GM21529 (cell line): ENCODE data around the gene KCNJ13.

Experiments used
- ATAC-seq: cut with Tn5 transposase; IDR thresholded peaks from one replicate; pipeline ENCODE4 v1.9.1; 2021; ENCODE audit not compliant: unreplicated experiment

The KCNJ13 gene

DNA sequence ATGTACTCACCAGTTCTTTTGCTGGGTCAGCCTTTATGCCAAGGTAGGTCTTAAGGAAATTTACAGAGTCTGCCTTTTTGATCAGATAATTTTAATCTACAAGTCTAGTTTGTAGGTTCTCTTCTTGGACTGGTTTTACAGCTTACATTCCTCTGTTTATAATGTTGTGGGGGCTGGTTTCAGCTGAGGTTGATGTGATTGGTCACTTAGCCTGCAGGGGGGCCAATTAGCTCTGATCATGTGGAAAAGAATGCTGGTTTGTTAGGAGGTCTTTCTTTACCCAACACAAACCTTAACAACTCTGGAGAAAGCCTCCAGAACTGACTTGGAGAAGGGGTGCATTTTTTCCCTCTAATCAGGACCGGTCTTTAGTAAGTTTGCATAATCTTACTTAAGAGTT, at the start of gene KCNJ13:
TSS of gene KCNJ13 (minus strand) at position 131 of the 400 bp plus-strand sequence. CDS start 5,203 bp downstream, outside the sequence.
- no peak for ATAC-seq

GRCh38 chr2:232817756-232818155, 41.4 kb upstream of the KCNJ13 start:
- no peak for ATAC-seq

- ATAC-seq: no peak
These were observed 40.3 kb upstream of the KCNJ13 start for GRCh38 chr2:232816657-232817056.

DNA sequence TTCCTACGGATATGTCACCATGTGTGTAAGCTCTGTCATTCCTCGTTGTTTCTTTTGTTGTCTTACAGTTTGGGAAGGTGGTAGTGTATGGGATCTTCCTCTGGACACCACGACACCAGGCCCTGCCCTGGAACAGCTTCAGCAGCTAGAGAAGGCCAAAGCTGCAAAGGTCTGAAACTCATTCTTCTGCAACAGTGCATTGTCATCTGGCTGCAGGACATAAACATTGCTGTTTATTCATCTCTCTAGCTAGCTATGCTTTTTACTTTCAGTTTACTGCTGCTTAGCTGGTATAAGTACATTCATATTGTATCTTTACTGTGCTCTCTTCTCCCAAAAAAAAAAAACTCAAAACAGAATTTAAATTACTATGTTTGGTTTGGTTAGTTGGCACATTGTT, 39.2 kb upstream of the KCNJ13 start:
- no peak for ATAC-seq

- ATAC-seq: no peak
These were observed 34.1 kb upstream of the KCNJ13 start for GRCh38 chr2:232810444-232810843.

GRCh38 chr2:232809349-232810124, 33.2 kb upstream of the KCNJ13 start:
- ATAC-seq: no peak

GRCh38 chr2:232802091-232802490, 25.7 kb upstream of the KCNJ13 start:
- ATAC-seq: no peak

DNA sequence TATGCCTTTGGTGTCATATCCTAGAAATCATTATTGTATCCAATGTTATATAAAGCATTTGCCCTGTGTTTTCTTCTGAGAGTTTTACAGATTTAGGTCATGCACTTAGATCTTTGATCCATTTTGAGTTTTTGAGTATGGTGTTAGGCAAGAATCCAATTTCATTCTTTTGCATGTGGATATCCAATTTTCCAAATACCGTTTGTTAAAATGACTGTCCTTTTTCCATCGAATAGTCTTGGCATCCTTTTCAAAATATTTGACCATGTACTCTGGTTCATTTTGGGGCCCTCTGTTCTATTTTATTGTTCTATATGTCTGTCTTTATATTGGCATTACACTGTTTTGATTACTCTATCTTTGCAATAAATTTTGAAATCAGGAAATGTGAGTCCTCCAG, 23.8 kb upstream of the KCNJ13 start:
- no peak for ATAC-seq

DNA sequence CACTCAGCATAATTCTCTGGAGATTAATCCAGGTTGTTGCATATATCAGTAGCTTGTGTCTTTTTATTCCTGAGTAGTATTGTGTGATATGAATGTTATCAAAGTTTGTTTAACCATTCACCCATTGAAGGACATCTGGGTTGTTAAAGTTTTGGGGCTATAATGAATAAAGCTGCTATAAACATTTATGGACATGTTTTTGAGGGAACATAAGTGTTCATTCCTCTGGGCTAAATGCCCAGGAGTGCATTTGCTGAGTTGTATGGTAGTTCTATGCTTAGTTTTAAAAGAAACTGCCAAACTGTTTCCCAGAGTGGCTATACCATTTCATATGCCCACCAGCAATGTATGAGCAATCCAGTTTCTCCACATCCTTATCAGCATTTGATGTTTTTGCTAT, 21.8 kb upstream of the KCNJ13 start:
- no peak for ATAC-seq

GRCh38 chr2:232795920-232796319, 19.6 kb upstream of the KCNJ13 start:
- no peak for ATAC-seq

DNA sequence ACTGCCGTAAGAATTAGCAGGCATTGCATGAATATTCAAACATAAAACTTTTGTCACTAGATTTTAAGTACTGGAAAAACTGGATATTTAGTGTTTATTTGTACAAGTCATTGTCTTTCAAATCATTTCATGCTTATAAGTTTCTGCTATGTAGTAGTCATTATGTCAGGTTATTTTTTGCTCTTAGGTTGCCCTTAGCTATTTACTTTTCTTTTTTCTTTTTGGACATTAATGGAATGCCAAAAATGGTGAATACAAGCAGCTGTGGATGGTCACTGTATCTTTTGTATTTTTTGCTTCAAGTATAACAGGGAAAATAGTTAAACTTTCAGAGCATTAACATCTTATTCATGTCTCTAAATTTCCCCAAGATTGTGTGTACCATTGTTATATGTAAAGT, 18.6 kb upstream of the KCNJ13 start:
- ATAC-seq: no peak

- ATAC-seq: no peak
These were observed 16.9 kb upstream of the KCNJ13 start for GRCh38 chr2:232793271-232793670.

GRCh38 chr2:232791518-232791917, 15.2 kb upstream of the KCNJ13 start:
- ATAC-seq: no peak

- no peak for ATAC-seq
These were observed 12.7 kb upstream of the KCNJ13 start for GRCh38 chr2:232789082-232789481.

DNA sequence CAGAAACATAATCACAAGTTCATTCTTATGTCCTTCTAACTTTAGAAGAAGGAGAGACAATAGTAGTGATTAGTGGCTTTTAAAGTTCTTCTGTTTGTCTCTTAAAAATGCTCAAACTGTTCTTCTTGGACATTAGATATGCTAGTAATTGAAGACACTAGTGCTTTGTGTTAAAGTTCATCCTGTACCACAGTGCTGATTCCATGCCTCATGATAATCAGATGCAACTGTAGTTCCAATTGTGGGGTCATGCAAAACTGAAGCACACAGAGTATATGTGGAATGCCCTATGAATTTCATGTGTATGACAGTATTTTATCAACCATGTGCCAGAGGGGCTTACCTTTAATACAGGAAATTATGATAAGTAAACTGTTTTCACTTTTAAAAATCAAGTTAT, 11.4 kb upstream of the KCNJ13 start:
- ATAC-seq: no peak

GRCh38 chr2:232783278-232783677, 6.9 kb upstream of the KCNJ13 start:
- ATAC-seq: no peak

DNA sequence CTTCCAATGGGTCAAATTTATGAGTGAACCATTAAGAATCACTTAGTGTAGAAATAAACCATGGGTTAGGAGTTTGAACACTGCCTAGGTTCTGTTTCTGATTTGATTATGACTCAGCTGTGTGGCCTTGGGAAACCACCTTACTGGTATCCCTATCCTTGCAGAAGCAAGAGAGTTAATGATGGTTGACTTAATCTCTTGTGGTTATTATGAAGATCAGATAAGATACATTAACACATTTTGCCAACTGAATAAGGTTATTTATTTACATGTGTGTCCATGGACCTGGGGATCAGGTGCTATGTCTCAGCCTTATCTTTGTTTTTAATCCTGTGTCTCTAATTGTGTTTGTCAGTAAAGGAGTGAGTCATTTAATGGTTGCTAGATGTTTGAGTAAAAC, 5.4 kb upstream of the KCNJ13 start:
- ATAC-seq: peak; percentile 94

GRCh38 chr2:232779934-232780333, 3.6 kb upstream of the KCNJ13 start:
- ATAC-seq: no peak

DNA sequence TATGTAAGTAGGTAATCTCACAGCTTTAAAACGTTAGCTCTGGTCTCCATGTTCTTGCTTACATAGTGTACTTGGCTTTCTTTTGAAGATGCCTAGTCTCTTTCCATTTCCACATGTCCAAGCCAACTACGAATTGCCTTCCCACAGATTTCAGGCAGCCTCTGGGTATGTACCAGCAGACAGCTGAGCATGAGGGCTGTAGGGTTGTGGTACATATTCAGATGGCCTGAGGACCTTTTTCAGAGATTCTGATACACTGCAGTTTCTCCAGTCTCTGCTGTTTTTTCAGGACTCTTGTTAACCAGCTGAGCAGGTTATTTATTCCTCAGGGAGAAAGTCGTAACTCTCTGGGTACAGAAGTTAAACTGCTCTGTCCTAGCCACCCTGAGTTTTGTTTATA, 3.1 kb upstream of the KCNJ13 start:
- ATAC-seq: no peak

GRCh38 chr2:232777276-232777675, 911 bp upstream of the KCNJ13 start:
- no peak for ATAC-seq

DNA sequence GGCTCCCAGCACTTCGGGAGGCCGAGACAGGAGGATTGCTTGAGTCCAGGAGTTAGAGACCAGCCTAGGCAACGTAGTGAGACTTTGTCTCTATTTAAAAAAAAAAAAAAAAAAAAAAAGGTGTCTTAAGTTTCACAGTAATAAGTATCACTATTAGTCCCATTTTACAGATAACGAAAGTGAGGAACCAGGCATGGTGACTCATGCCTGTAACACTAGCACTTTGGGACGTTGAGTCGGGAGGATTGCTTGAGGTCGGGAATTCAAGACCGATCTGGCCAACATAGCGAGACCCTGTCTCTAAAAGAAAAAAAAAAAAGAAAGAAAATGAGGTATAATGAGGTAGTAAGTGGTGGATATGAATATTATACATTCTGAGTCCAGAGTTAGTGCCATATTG, 2.5 kb downstream of the KCNJ13 start:
- ATAC-seq: no peak

- peak; percentile 79 for ATAC-seq
These were observed 3.8 kb downstream of the KCNJ13 start for GRCh38 chr2:232772531-232772930.

DNA sequence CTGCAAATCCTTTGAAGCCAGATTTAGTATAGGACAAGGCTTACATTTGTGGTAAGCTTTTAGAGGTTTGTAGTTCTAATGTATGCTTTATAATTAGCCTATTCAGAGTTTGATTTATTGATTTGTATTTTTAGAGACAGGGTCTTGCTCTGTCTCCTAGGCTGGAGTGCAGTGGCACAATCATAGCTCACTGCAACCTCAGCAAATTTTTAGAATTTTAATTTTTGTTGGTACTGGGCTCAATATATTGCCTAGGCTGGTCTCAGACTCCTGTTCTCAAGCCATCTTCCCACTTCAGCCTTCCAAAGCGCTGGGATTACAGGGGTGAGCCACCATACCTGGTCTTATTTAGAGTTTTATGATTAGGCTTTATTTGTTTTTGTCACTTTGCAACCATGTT, 4.5 kb downstream of the KCNJ13 start:
- no peak for ATAC-seq
